DOHH2 (cell line): Measurements from ENCODE around the gene TEX13B.

Experiments used
- H3F3A ChIP-seq: fragments of 200-600 bp; sonication (generic), shearing (Covaris generic); 2 replicates; pipeline ENCODE4 v1.6.0; 2016; ENCODE audit warnings: antibody characterized with exemption, mild to moderate bottlenecking; ENCODE audit not compliant: control insufficient read depth, insufficient read depth
- H3K27ac ChIP-seq: fragments of 200-600 bp; sonication (generic); 2 replicates; pipeline ENCODE4 v1.5.1; 2014; ENCODE audit warnings: low read depth, mild to moderate bottlenecking, low read length, moderate library complexity
- H3K27me3 ChIP-seq: fragments of 200-600 bp; sonication (generic); 2 replicates; pipeline ENCODE4 v1.6.1; 2014; ENCODE audit warnings: mild to moderate bottlenecking, low read length, mixed read lengths; ENCODE audit not compliant: control insufficient read depth
- H3K36me3 ChIP-seq: fragments of 200-600 bp; sonication (generic); 2 replicates; pipeline ENCODE4 v1.6.1; 2014; ENCODE audit warnings: mild to moderate bottlenecking, low read length, moderate library complexity, mixed read lengths; ENCODE audit not compliant: control insufficient read depth
- H3K4me1 ChIP-seq: fragments of 200-600 bp; sonication (generic); 2 replicates; pipeline ENCODE4 v1.6.1; 2014; ENCODE audit warnings: mild to moderate bottlenecking, low read length, mixed read lengths; ENCODE audit not compliant: control insufficient read depth
- H3K4me2 ChIP-seq: fragments of 200-600 bp; sonication (generic); 2 replicates; pipeline ENCODE4 v1.6.0; 2014; ENCODE audit warnings: mild to moderate bottlenecking, low read length, moderate library complexity
- H3K4me3 ChIP-seq: fragments of 200-600 bp; sonication (generic); 2 replicates; pipeline ENCODE4 v1.5.1; 2014; ENCODE audit warnings: mild to moderate bottlenecking, low read length, mixed read lengths
- H3K79me2 ChIP-seq: fragments of 200-600 bp; sonication (generic); 2 replicates; pipeline ENCODE4 v1.6.1; 2014; ENCODE audit warnings: mild to moderate bottlenecking, low read length, mixed read lengths; ENCODE audit not compliant: control insufficient read depth
- H3K9me2 ChIP-seq: fragments of 200-600 bp; sonication (generic); replicated peaks from 2 replicates; pipeline ENCODE4 v1.6.1; 2014; ENCODE audit warnings: mild to moderate bottlenecking, low read length, mixed read lengths; ENCODE audit not compliant: control insufficient read depth
- H3K9me3 ChIP-seq: fragments of 200-600 bp; sonication (generic); 2 replicates; pipeline ENCODE4 v1.6.1; 2014; ENCODE audit warnings: antibody characterized with exemption, low read length, mixed read lengths; ENCODE audit not compliant: control insufficient read depth, insufficient read depth
- H4K20me1 ChIP-seq: fragments of 200-600 bp; sonication (generic); 2 replicates; pipeline ENCODE4 v1.6.0; 2014; ENCODE audit warnings: low read depth, mild to moderate bottlenecking, antibody characterized with exemption, low read length, moderate library complexity; ENCODE audit not compliant: control insufficient read depth, insufficient read depth
- CTCF ChIP-seq: fragments of 200-600 bp; sonication (generic); IDR thresholded peaks from one replicate; pipeline ENCODE4 v1.5.1; 2014; ENCODE audit warnings: antibody characterized with exemption, mild to moderate bottlenecking, low read depth, low read length; ENCODE audit not compliant: poor library complexity, severe bottlenecking
- EZH2phosphoT487 ChIP-seq: fragments of 200-600 bp; sonication (generic); IDR thresholded peaks from 2 replicates; pipeline ENCODE4 v1.6.1; 2017; ENCODE audit warnings: borderline replicate concordance, mild to moderate bottlenecking, antibody characterized with exemption, low read length, moderate library complexity, mixed read lengths

The TEX13B gene

DNA sequence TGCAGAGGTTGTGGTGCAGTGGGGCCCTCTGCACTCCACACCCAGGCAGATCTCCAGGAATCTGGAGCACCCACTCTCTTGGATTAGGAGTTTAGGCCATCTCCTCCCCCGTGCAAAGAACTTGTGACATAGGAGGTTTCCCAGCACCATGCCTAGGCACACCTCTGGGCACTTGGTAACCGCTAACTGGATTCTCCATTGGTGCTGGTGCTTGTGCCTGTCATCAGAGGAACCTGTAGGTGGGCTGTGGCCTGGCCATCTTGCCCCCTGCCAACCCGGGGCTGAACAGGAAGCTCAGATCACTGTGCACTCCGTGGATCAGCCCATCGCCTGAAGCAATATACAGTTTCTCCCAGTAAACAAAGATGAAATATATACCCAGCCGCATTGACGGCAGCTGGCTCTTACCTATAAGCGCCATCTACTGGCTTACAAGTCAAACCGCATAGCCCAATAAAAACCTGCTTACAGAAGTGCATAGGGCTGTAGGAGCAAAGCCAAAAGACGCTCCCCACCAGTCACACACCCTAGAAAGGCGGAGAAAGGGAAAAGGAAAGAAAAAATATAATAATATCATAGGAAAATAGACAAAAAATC lies 19.1 kb upstream of the TEX13B start:
- no peaks in the 10 kb centered on the region for H3K36me3 ChIP-seq
- H3K79me2 ChIP-seq, result no peaks in the 10 kb centered on the region
- no peak overlapping the region for H3K27ac ChIP-seq
- H3K27me3 ChIP-seq, result no peaks in the 10 kb centered on the region
- H3K4me3 ChIP-seq, result no peak overlapping the region
- H3K9me3 ChIP-seq, result no peaks in the 10 kb centered on the region
- H3K9me2 ChIP-seq, result no peaks in the 10 kb centered on the region
- H4K20me1 ChIP-seq, result no peaks in the 10 kb centered on the region
- no peak overlapping the region for H3K4me2 ChIP-seq
- no peaks in the 10 kb centered on the region for H3F3A ChIP-seq
- no peaks in the 10 kb centered on the region for H3K4me1 ChIP-seq
- TF ChIP-seq CTCF (peak; percentile 62), EZH2phosphoT487 (no peak)

- H3K4me3 ChIP-seq, result no peak overlapping the region
- H3K9me3 ChIP-seq, result no peaks in the 10 kb centered on the region
- H3K9me2 ChIP-seq, result no peaks in the 10 kb centered on the region
- H3K4me2 ChIP-seq, result no peak overlapping the region
- no peaks in the 10 kb centered on the region for H4K20me1 ChIP-seq
- H3K36me3 ChIP-seq, result no peaks in the 10 kb centered on the region
- no peaks in the 10 kb centered on the region for H3K27me3 ChIP-seq
- H3K4me1 ChIP-seq, result no peaks in the 10 kb centered on the region
- H3F3A ChIP-seq, result no peaks in the 10 kb centered on the region
- no peaks in the 10 kb centered on the region for H3K79me2 ChIP-seq
- no peak overlapping the region for H3K27ac ChIP-seq
- TF ChIP-seq EZH2phosphoT487 (no peak), CTCF (no peak)
These were observed 18.6 kb upstream of the TEX13B start for GRCh38 chrX:108000751-108001150.

GRCh38 chrX:107996124-107996523 lies 14.0 kb upstream of the TEX13B start:
- Histone ChIP-seq H3K9me3 (no peaks in the 10 kb centered on the region), H3K4me3 (no peak overlapping the region), H3K9me2 (no peaks in the 10 kb centered on the region), H3K27ac (no peak overlapping the region), H3K36me3 (no peaks in the 10 kb centered on the region), H3K79me2 (no peaks in the 10 kb centered on the region), H3K4me1 (no peaks in the 10 kb centered on the region), H4K20me1 (no peaks in the 10 kb centered on the region), H3K27me3 (no peaks in the 10 kb centered on the region), H3K4me2 (no peak overlapping the region), H3F3A (no peaks in the 10 kb centered on the region)
- no peak for TF ChIP-seq EZH2phosphoT487
- TF ChIP-seq CTCF, result no peak
